Neural cell (in vitro differentiated cells): ENCODE data around the gene IFT74. TPM values are rescaled to one million over a fixed set of nuclear protein-coding genes. Genes with fewer than 3 reads are reported as not detected.

ENCODE experiments used
- H2AFZ ChIP-seq: fragments of 200-600, 300-800 bp; sonication (generic), shearing (Covaris generic); 2 replicates; pipeline ENCODE4 v1.6.0; 2014; ENCODE audit warnings: low read depth, mild to moderate bottlenecking, antibody characterized with exemption, low read length, moderate library complexity
- H3F3A ChIP-seq: fragments of 200-600 bp; shearing (Covaris generic); 2 replicates; pipeline ENCODE4 v1.6.1; 2016; ENCODE audit warnings: mild to moderate bottlenecking, moderate library complexity, mixed read lengths, antibody characterized with exemption, low read length; ENCODE audit not compliant: insufficient read depth, poor library complexity, severe bottlenecking
- H3K27ac ChIP-seq: fragments of 200-600, 300-800 bp; sonication (generic), shearing (Covaris generic); 2 replicates; pipeline ENCODE4 v1.5.1; 2014; ENCODE audit warnings: mild to moderate bottlenecking, low read length, moderate library complexity
- H3K27me3 ChIP-seq: fragments of 300-800, 200-600 bp; sonication (generic), shearing (Covaris generic); 2 replicates; pipeline ENCODE4 v1.6.0; 2014; ENCODE audit warnings: mild to moderate bottlenecking, low read depth, low read length, moderate library complexity; ENCODE audit not compliant: insufficient read depth
- H3K36me3 ChIP-seq: fragments of 300-800, 200-600 bp; sonication (generic), shearing (Covaris generic); 2 replicates; pipeline ENCODE4 v1.5.1; 2014; ENCODE audit warnings: mild to moderate bottlenecking, antibody characterized with exemption, low read length, moderate library complexity; ENCODE audit not compliant: insufficient read depth
- H3K4me2 ChIP-seq: fragments of 300-800, 200-600 bp; sonication (generic), shearing (Covaris generic); 2 replicates; pipeline ENCODE4 v1.6.0; 2014; ENCODE audit warnings: mild to moderate bottlenecking, low read length
- H3K4me3 ChIP-seq: fragments of 300-800, 200-600 bp; sonication (generic), shearing (Covaris generic); 2 replicates; pipeline ENCODE4 v1.5.1; 2014; ENCODE audit warnings: mild to moderate bottlenecking, low read length, moderate library complexity
- H3K79me2 ChIP-seq: fragments of 200-600 bp; shearing (Covaris generic); replicated peaks from 2 replicates; pipeline ENCODE4 v1.6.0; 2014; ENCODE audit warnings: mild to moderate bottlenecking, low read length, moderate library complexity; ENCODE audit not compliant: insufficient read depth
- H3K9ac ChIP-seq: fragments of 300-800, 200-600 bp; sonication (generic), shearing (Covaris generic); 2 replicates; pipeline ENCODE4 v1.6.1; 2016; ENCODE audit warnings: mild to moderate bottlenecking, low read length, mixed read lengths
- H3K9me2 ChIP-seq: fragments of 200-600 bp; shearing (Covaris generic); 2 replicates; pipeline ENCODE4 v1.6.1; 2016; ENCODE audit warnings: mild to moderate bottlenecking, low read length, mixed read lengths; ENCODE audit not compliant: insufficient read depth
- H3K9me3 ChIP-seq: fragments of 200-600, 300-800 bp; sonication (generic), shearing (Covaris generic); 2 replicates; pipeline ENCODE4 v1.6.1; 2016; ENCODE audit warnings: mild to moderate bottlenecking, mixed run types, low read length, moderate library complexity, mixed read lengths
- H4K20me1 ChIP-seq: fragments of 200-600 bp; shearing (Covaris generic); 2 replicates; pipeline ENCODE4 v1.6.1; 2016; ENCODE audit warnings: mild to moderate bottlenecking, mixed run types; ENCODE audit not compliant: insufficient read depth
- EP300 ChIP-seq: fragments of 450-650 bp; conservative IDR thresholded peaks from 2 replicates; pipeline ENCODE4 v1.6.1; 2014; ENCODE audit warnings: antibody characterized with exemption, mild to moderate bottlenecking, moderate library complexity; ENCODE audit not compliant: poor library complexity, severe bottlenecking
- EZH2 ChIP-seq: fragments of 200-600, 300-800 bp; shearing (Covaris generic), sonication (generic); IDR thresholded peaks from 2 replicates; pipeline ENCODE4 v1.6.1; 2014; ENCODE audit warnings: antibody characterized with exemption, low read length, borderline replicate concordance, mild to moderate bottlenecking; ENCODE audit not compliant: insufficient read depth, poor library complexity, severe bottlenecking
- MXI1 ChIP-seq: fragments of 450-650 bp; conservative IDR thresholded peaks from 2 replicates; pipeline ENCODE4 v1.6.1; 2014; ENCODE audit warnings: antibody characterized with exemption, mild to moderate bottlenecking; ENCODE audit not compliant: poor library complexity, severe bottlenecking
- POLR2AphosphoS5 ChIP-seq: IDR thresholded peaks from 2 replicates; pipeline ENCODE4 v1.6.1; 2012
- RAD21 ChIP-seq: fragments of 450-650 bp; conservative IDR thresholded peaks from 2 replicates; pipeline ENCODE4 v1.6.1; 2014; ENCODE audit warnings: antibody characterized with exemption, mild to moderate bottlenecking, moderate library complexity
- REST ChIP-seq: IDR thresholded peaks from 2 replicates; pipeline ENCODE4 v1.6.1; 2012; ENCODE audit warnings: borderline replicate concordance
- SMC3 ChIP-seq: fragments of 450-650 bp; conservative IDR thresholded peaks from 2 replicates; pipeline ENCODE4 v1.6.1; 2014; ENCODE audit warnings: antibody characterized with exemption, mild to moderate bottlenecking, moderate library complexity; ENCODE audit not compliant: poor library complexity
- TAF1 ChIP-seq: IDR thresholded peaks from 2 replicates; pipeline ENCODE4 v1.6.1; 2012; ENCODE audit warnings: low read depth
- polyA plus RNA-seq: library from polyadenylated mRNA; depleted of rRNA; stranded (reverse); fragments of >200 nt; gene quantifications from 2 replicates; pipeline ENCODE4 v1.2.3, GENCODE V29; 2014
- TF ChIP-seq, protein P1 (sequence below): fragments of 450-650 bp; IDR thresholded peaks from 2 replicates; pipeline ENCODE4 v1.5.1; 2014; ENCODE audit warnings: antibody characterized with exemption, mild to moderate bottlenecking, moderate library complexity; ENCODE audit not compliant: poor library complexity, severe bottlenecking

IFT74 gene
- polyA plus RNA-seq, 1 donor from 2014 or later, result 10.9 TPM

DNA sequence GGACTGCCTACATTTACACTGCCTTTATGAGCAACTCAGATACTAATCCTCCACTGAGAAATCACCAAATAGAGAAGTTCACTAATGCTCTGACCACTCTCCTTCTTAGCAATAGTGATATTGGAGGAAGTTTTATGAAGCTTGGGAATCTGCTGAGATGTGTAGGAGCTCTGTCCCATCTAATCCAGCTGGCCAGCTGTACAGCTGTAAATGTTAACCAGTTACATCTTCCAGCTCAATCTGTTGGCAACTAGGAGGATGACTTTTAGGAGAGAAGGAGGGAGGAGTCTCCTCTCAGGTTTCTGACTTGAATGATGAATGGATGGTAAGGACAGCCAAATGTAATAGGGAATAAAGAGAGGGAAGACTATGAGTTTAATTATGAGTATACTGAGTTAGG, 85.5 kb downstream of the IFT74 start:
- H4K20me1 ChIP-seq, result no peaks in the 10 kb centered on the region
- no peaks in the 10 kb centered on the region for H3K27me3 ChIP-seq
- H3K79me2 ChIP-seq, result no peaks in the 10 kb centered on the region
- no peaks in the 10 kb centered on the region for H3F3A ChIP-seq
- H3K36me3 ChIP-seq, result no peaks in the 10 kb centered on the region
- H3K9ac ChIP-seq, result no peak overlapping the region
- H3K9me2 ChIP-seq, result no peaks in the 10 kb centered on the region
- TF ChIP-seq SMC3, result no peak
- TF ChIP-seq, protein P1, sequence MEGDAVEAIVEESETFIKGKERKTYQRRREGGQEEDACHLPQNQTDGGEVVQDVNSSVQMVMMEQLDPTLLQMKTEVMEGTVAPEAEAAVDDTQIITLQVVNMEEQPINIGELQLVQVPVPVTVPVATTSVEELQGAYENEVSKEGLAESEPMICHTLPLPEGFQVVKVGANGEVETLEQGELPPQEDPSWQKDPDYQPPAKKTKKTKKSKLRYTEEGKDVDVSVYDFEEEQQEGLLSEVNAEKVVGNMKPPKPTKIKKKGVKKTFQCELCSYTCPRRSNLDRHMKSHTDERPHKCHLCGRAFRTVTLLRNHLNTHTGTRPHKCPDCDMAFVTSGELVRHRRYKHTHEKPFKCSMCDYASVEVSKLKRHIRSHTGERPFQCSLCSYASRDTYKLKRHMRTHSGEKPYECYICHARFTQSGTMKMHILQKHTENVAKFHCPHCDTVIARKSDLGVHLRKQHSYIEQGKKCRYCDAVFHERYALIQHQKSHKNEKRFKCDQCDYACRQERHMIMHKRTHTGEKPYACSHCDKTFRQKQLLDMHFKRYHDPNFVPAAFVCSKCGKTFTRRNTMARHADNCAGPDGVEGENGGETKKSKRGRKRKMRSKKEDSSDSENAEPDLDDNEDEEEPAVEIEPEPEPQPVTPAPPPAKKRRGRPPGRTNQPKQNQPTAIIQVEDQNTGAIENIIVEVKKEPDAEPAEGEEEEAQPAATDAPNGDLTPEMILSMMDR, result no peak
- no peak for TF ChIP-seq EZH2
- no peak for TF ChIP-seq MXI1
- TF ChIP-seq POLR2AphosphoS5, result no peak
- no peak for TF ChIP-seq REST
- no peak for TF ChIP-seq EP300
- no peak overlapping the region for H3K4me2 ChIP-seq
- no peak overlapping the region for H3K4me3 ChIP-seq
- no peak overlapping the region for H3K27ac ChIP-seq
- no peaks in the 10 kb centered on the region for H3K9me3 ChIP-seq
- no peak overlapping the region for H2AFZ ChIP-seq

GRCh38 chr9:27042476-27042875, 86.3 kb downstream of the IFT74 start:
- no peaks in the 10 kb centered on the region for H3K79me2 ChIP-seq
- no peaks in the 10 kb centered on the region for H3K9me2 ChIP-seq
- H3F3A ChIP-seq, result no peaks in the 10 kb centered on the region
- TF ChIP-seq REST (no peak), RAD21 (no peak), MXI1 (no peak), SMC3 (no peak), POLR2AphosphoS5 (no peak), EZH2 (no peak), EP300 (no peak), TAF1 (no peak)
- TF ChIP-seq, protein P1, result no peak
- H3K27me3 ChIP-seq, result no peaks in the 10 kb centered on the region
- H3K4me2 ChIP-seq, result no peak overlapping the region
- no peak overlapping the region for H3K27ac ChIP-seq
- no peaks in the 10 kb centered on the region for H3K36me3 ChIP-seq
- no peaks in the 10 kb centered on the region for H3K9me3 ChIP-seq
- no peaks in the 10 kb centered on the region for H4K20me1 ChIP-seq
- no peak overlapping the region for H3K9ac ChIP-seq
- no peak overlapping the region for H3K4me3 ChIP-seq
- no peak overlapping the region for H2AFZ ChIP-seq
